Measurements from ENCODE around the gene FHIT. TPM values are rescaled to one million over a fixed set of nuclear protein-coding genes. Genes with fewer than 3 reads are reported as not detected.

The FHIT gene
- total RNA-seq, 1 experiment from 2014 or later, result 20.1 TPM

DNA sequence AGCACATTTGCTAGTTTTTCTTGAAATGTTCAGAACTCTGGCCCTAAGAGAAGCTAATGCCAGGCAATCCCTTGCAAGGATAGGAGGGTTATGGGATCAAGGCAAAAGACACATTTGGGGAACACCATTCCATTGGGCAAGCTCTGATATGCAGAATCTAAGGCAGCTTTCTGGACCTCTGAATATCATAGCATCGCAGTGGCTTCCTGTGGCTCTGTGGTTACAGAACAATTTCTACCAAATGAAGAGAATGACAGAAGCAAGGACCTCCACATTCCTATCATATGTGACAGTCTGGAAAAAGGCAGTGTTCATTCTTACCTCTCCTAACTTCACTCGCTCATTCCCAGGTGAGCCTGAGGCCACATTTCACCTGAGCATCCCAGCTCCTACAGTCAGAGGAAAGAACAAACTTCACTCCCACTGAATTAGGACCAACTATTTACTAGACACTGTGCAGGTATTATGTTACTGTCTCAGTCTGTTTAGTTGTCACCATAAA is 1365.3 kb downstream of the FHIT start:
- Mint-ChIP-seq H3K27ac (ENCODE audit: low read depth, unreplicated experiment) (no peak overlapping the region), H3K36me3 (ENCODE audit: insufficient read depth, unreplicated experiment) (peaks cover 2% of the 10 kb centered on the region), H3K4me1 (ENCODE audit: insufficient read depth, unreplicated experiment) (no peaks in the 10 kb centered on the region), H3K27me3 (ENCODE audit: insufficient read depth, unreplicated experiment) (no peaks in the 10 kb centered on the region), H3K9me3 (ENCODE audit: unreplicated experiment) (no peaks in the 10 kb centered on the region), H3K4me3 (ENCODE audit: unreplicated experiment) (no peak overlapping the region)
- no peak for DNase-seq (ENCODE audit: unreplicated experiment)
- BruUV-seq (replicated peaks), result no TSS peak
- TF ChIP-seq CTCF (IDR thresholded peaks at IDR 0.05; ENCODE audit: unreplicated experiment), result no peak
- intact Hi-C loops (cut with micrococcal nuclease), result no loop called here
- ChIA-PET POLR2A (no interaction called here), CTCF (interaction anchor here (0.6 to 1.2 kb wide), 2 partner anchors 311 to 1196 kb away, joined by 3 to 5 read pairs; no protein-coding TSS in a partner anchor)

DNA sequence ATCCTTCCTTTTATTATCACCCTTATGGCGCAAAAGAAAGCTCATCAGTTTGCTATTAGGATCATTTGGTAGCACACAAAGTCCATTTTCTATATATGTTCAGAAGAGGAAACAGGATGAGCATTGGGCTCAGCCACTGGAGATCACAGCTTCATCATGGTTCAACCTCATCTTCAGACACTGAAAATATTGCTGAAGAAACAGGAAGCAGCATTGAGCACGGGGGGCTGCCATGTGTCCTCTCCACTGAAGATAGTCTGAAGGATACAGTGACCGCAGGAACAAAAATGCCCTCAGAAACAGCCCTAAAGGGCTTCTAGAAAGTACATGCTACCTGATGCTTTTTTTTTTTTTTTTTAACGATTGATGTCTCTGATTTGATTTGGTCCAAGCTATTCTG is 1366.2 kb downstream of the FHIT start:
- Mint-ChIP-seq H3K27ac (ENCODE audit: low read depth, unreplicated experiment) (no peak overlapping the region), H3K36me3 (ENCODE audit: insufficient read depth, unreplicated experiment) (no peaks in the 10 kb centered on the region), H3K4me1 (ENCODE audit: insufficient read depth, unreplicated experiment) (peaks cover 3% of the 10 kb centered on the region), H3K4me3 (ENCODE audit: unreplicated experiment) (no peak overlapping the region), H3K9me3 (ENCODE audit: unreplicated experiment) (no peaks in the 10 kb centered on the region), H3K27me3 (ENCODE audit: insufficient read depth, unreplicated experiment) (no peaks in the 10 kb centered on the region)
- no peak for TF ChIP-seq CTCF (IDR thresholded peaks at IDR 0.05; ENCODE audit: unreplicated experiment)
- DNase-seq (ENCODE audit: unreplicated experiment), result no peak
- ChIA-PET CTCF (interaction anchor here (0.7 to 1.2 kb wide), 2 partner anchors 27 to 278 kb away, joined by 3 to 4 read pairs; no protein-coding TSS in a partner anchor), POLR2A (no interaction called here)
- no TSS peak for BruUV-seq (replicated peaks)
- intact Hi-C loops (cut with micrococcal nuclease), result no loop called here

DNA sequence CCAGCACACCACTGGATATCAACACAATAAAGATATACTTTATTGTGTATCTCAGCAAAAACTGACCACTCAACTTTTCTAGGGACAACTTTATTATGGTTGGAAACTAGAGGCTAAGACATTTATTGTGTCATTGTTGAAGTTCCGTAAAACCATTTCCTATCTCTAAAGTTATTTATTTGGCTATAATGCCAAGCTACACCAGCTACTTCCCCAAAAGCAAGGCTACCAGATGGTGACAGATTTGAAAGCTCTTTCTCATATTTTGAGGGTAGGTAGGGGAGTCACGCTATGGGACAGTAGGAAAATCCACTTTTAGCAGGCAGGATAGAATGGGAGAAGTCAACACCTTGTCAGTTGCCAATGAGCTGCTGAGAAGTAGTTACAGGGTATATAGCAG is 1366.8 kb downstream of the FHIT start:
- intact Hi-C loops (cut with micrococcal nuclease), result no loop called here
- ChIA-PET CTCF (interaction anchor here (0.7 to 1.2 kb wide), 2 partner anchors 26 to 277 kb away, joined by 3 to 4 read pairs; no protein-coding TSS in a partner anchor), POLR2A (no interaction called here)
- no peak for TF ChIP-seq CTCF (IDR thresholded peaks at IDR 0.05; ENCODE audit: unreplicated experiment)
- no TSS peak for BruUV-seq (replicated peaks)
- Mint-ChIP-seq H3K4me3 (ENCODE audit: unreplicated experiment) (no peak overlapping the region), H3K27me3 (ENCODE audit: insufficient read depth, unreplicated experiment) (no peaks in the 10 kb centered on the region), H3K27ac (ENCODE audit: low read depth, unreplicated experiment) (no peak overlapping the region), H3K36me3 (ENCODE audit: insufficient read depth, unreplicated experiment) (no peaks in the 10 kb centered on the region), H3K4me1 (ENCODE audit: insufficient read depth, unreplicated experiment) (peaks cover 5% of the 10 kb centered on the region), H3K9me3 (ENCODE audit: unreplicated experiment) (no peaks in the 10 kb centered on the region)
- no peak for DNase-seq (ENCODE audit: unreplicated experiment)

- DNase-seq (ENCODE audit: unreplicated experiment), result no peak
- intact Hi-C loops (cut with micrococcal nuclease), result no loop called here
- TF ChIP-seq CTCF (IDR thresholded peaks at IDR 0.05; ENCODE audit: unreplicated experiment), result no peak
Measured at GRCh38 chr3:59882746-59883145, 1368.5 kb downstream of the FHIT start.

More at GRCh38 chr3:59882746-59883145, 1368.5 kb downstream of the FHIT start:
- Mint-ChIP-seq H3K27ac (ENCODE audit: low read depth, unreplicated experiment) (no peak overlapping the region), H3K9me3 (ENCODE audit: unreplicated experiment) (no peaks in the 10 kb centered on the region), H3K36me3 (ENCODE audit: insufficient read depth, unreplicated experiment) (no peaks in the 10 kb centered on the region), H3K4me3 (ENCODE audit: unreplicated experiment) (no peak overlapping the region), H3K27me3 (ENCODE audit: insufficient read depth, unreplicated experiment) (no peaks in the 10 kb centered on the region), H3K4me1 (ENCODE audit: insufficient read depth, unreplicated experiment) (peaks cover 21% of the 10 kb centered on the region)
- CTCF ChIA-PET, result interaction anchor here (0.6 kb wide), 1 partner anchor 91 kb away, joined by 3 read pairs; no protein-coding TSS in a partner anchor
- no TSS peak for BruUV-seq (replicated peaks)
- POLR2A ChIA-PET, result no interaction called here

Data from MCF 10A (cell line).